ENCODE results near the gene MECR. TPM values are rescaled to one million over a fixed set of nuclear protein-coding genes. Genes with fewer than 3 reads are reported as not detected.
A peak's percentile ranks its signal among the peaks of the same experiment; 100 is the strongest.

The MECR gene
- total RNA-seq, 2 donors from 2014 or later = 12.9 to 21.8 TPM

DNA sequence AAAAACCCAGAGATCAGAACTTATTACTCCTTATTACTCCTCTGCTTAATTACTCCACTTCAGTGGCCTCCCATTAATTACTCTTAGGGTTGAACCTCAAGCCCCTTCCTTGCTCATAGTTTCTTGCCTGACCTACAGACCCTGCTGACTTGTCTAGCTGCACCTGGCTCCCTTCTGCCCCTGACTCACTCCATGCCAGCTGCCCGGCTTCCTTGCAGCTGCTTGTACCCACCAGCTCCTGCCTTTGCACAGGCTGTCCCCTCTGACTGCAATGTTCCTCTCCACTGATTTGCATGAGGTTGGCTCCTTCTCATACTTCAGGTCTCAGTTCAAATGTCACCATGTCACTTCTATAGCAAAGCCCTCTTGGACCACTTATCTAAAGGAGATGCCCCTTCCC is 3.7 kb upstream of the MECR start:
- Histone ChIP-seq H3K27ac (no peak overlapping the region), H3K9ac (ENCODE audit: low read depth in 2 of 2, low read length in 2 of 2) (no peak overlapping the region), H3K4me1 (peaks cover 10% of the 10 kb centered on the region), H3K9me3 (no peaks in the 10 kb centered on the region), H3K36me3 (no peaks in the 10 kb centered on the region), H3K4me3 (no peak overlapping the region), H3K27me3 (peaks cover 22% of the 10 kb centered on the region)
- DNase-seq = no peak
- intact Hi-C loops (cut with DNase I) = loop anchor here (10.0 kb wide), 1 partner anchor 850 kb away; no protein-coding TSS in a partner anchor
- TF ChIP-seq, protein P1, sequence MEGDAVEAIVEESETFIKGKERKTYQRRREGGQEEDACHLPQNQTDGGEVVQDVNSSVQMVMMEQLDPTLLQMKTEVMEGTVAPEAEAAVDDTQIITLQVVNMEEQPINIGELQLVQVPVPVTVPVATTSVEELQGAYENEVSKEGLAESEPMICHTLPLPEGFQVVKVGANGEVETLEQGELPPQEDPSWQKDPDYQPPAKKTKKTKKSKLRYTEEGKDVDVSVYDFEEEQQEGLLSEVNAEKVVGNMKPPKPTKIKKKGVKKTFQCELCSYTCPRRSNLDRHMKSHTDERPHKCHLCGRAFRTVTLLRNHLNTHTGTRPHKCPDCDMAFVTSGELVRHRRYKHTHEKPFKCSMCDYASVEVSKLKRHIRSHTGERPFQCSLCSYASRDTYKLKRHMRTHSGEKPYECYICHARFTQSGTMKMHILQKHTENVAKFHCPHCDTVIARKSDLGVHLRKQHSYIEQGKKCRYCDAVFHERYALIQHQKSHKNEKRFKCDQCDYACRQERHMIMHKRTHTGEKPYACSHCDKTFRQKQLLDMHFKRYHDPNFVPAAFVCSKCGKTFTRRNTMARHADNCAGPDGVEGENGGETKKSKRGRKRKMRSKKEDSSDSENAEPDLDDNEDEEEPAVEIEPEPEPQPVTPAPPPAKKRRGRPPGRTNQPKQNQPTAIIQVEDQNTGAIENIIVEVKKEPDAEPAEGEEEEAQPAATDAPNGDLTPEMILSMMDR (IDR thresholded peaks at IDR 0.05) = no peak

GRCh38 chr1:29233693-29234092 is 3.0 kb upstream of the MECR start:
- Histone ChIP-seq H3K9me3 (no peaks in the 10 kb centered on the region), H3K4me3 (no peak overlapping the region), H3K9ac (ENCODE audit: low read depth in 2 of 2, low read length in 2 of 2) (no peak overlapping the region), H3K27ac (no peak overlapping the region), H3K36me3 (no peaks in the 10 kb centered on the region), H3K27me3 (peaks cover 18% of the 10 kb centered on the region), H3K4me1 (peaks cover 10% of the 10 kb centered on the region)
- TF ChIP-seq, protein P1 (IDR thresholded peaks at IDR 0.05) = no peak
- intact Hi-C loops (cut with DNase I) = loop anchor here (10.0 kb wide), 1 partner anchor 851 kb away; no protein-coding TSS in a partner anchor
- DNase-seq = no peak

- H3K36me3 ChIP-seq = no peaks in the 10 kb centered on the region
- H3K27me3 ChIP-seq = peaks cover 9% of the 10 kb centered on the region
- TF ChIP-seq, protein P1 (IDR thresholded peaks at IDR 0.05) = no peak
- DNase-seq = no peak
- H3K4me3 ChIP-seq = no peak overlapping the region
- H3K9ac ChIP-seq (ENCODE audit: low read depth in 2 of 2, low read length in 2 of 2) = no peak overlapping the region
- no peak overlapping the region for H3K27ac ChIP-seq
- H3K4me1 ChIP-seq = peaks cover 4% of the 10 kb centered on the region
- H3K9me3 ChIP-seq = no peaks in the 10 kb centered on the region
- intact Hi-C loops (cut with DNase I) = loop anchor here (10.0 kb wide), 1 partner anchor 852 kb away; no protein-coding TSS in a partner anchor
Observed at GRCh38 chr1:29232387-29232786, 1.7 kb upstream of the MECR start.

- no peak overlapping the region for H3K27ac ChIP-seq
- peaks cover 4% of the 10 kb centered on the region for H3K4me1 ChIP-seq
- no peaks in the 10 kb centered on the region for H3K36me3 ChIP-seq
- DNase-seq = no peak
- intact Hi-C loops (cut with DNase I) = loop anchor here (10.0 kb wide), 1 partner anchor 855 kb away; no protein-coding TSS in a partner anchor
- TF ChIP-seq, protein P1 (IDR thresholded peaks at IDR 0.05) = no peak
- peak overlapping the region; percentile 98 for H3K4me3 ChIP-seq
- no peaks in the 10 kb centered on the region for H3K9me3 ChIP-seq
- H3K27me3 ChIP-seq = no peaks in the 10 kb centered on the region
- H3K9ac ChIP-seq (ENCODE audit: low read depth in 2 of 2, low read length in 2 of 2) = peak overlapping the region; percentile 77 to 80
Observed at GRCh38 chr1:29230204-29230552, 556 bp downstream of the MECR start.

- Histone ChIP-seq H3K4me1 (peaks cover 4% of the 10 kb centered on the region), H3K27ac (no peak overlapping the region), H3K36me3 (no peaks in the 10 kb centered on the region), H3K9me3 (no peaks in the 10 kb centered on the region), H3K9ac (ENCODE audit: low read depth in 2 of 2, low read length in 2 of 2) (no peak overlapping the region), H3K27me3 (no peaks in the 10 kb centered on the region), H3K4me3 (no peak overlapping the region)
- TF ChIP-seq, protein P1 (IDR thresholded peaks at IDR 0.05) = no peak
- intact Hi-C loops (cut with DNase I) = no loop called here
- no peak for DNase-seq
Observed at GRCh38 chr1:29227511-29227910, 3.2 kb downstream of the MECR start.

All from colonic mucosa (tissue), 4 donors.